ENCODE measurements around the gene VPS13D. TPM values are rescaled to one million over a fixed set of nuclear protein-coding genes. Genes with fewer than 3 reads are reported as not detected.
A peak's percentile ranks its signal among the peaks of the same experiment; 100 is the strongest.

VPS13D gene
- total and polyA plus RNA-seq, 2 experiments from 2014 or later = 10.7 to 34.9 TPM

DNA sequence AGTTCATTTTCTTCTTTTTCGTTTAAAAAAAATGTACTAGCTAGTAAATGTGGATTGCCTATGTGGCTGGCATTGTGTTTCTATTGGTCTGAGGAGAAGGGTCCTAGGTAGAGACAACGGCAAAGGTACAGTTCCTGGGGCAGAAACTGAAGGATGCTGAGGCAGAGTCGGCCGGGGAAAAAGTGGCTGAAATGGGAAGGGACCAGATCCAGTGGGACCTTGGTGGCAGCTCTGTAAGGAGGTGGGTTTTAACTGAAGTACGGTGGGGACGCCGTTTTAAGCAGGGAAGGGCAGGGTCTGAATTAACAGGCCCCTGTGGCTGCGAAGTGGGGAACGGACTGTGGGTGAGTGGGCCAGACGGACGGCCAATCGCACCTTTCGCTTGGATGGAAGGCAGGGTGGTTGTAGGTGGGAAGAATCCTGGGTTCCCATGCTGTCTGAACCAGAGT is 420 bp upstream of the VPS13D start:
- H3F3A ChIP-seq (replicated peaks; ENCODE audit: low read depth) = peaks cover 6% of the 10 kb centered on the region; the same call in 1 of the 2 replicates
- H3K4me1 ChIP-seq (ENCODE audit: insufficient read depth) = peaks cover 15% of the 10 kb centered on the region; the same call in 1 of the 2 replicates
- TF ChIP-seq NANOG (IDR thresholded peaks at IDR 0.05; ENCODE audit: borderline replicate concordance) (no peak), EZH2phosphoT487 (IDR thresholded peaks at IDR 0.05; ENCODE audit: unreplicated experiment) (no peak), EZH2 (IDR thresholded peaks at IDR 0.05; ENCODE audit: low read depth, unreplicated experiment) (no peak), POLR2AphosphoS5 (IDR thresholded peaks at IDR 0.05; ENCODE audit: low read depth) (no peak), CREB1 (CRISPR knock-in tag; IDR thresholded peaks at IDR 0.05; ENCODE audit: low read depth) (no peak), ZNF331 (CRISPR knock-in tag; IDR thresholded peaks at IDR 0.05; ENCODE audit: low read depth) (no peak), STAT1 (IDR thresholded peaks at IDR 0.05; ENCODE audit: unreplicated experiment) (no peak), ZNF114 (CRISPR knock-in tag; IDR thresholded peaks at IDR 0.05) (no peak)
- TF ChIP-seq, protein P1, sequence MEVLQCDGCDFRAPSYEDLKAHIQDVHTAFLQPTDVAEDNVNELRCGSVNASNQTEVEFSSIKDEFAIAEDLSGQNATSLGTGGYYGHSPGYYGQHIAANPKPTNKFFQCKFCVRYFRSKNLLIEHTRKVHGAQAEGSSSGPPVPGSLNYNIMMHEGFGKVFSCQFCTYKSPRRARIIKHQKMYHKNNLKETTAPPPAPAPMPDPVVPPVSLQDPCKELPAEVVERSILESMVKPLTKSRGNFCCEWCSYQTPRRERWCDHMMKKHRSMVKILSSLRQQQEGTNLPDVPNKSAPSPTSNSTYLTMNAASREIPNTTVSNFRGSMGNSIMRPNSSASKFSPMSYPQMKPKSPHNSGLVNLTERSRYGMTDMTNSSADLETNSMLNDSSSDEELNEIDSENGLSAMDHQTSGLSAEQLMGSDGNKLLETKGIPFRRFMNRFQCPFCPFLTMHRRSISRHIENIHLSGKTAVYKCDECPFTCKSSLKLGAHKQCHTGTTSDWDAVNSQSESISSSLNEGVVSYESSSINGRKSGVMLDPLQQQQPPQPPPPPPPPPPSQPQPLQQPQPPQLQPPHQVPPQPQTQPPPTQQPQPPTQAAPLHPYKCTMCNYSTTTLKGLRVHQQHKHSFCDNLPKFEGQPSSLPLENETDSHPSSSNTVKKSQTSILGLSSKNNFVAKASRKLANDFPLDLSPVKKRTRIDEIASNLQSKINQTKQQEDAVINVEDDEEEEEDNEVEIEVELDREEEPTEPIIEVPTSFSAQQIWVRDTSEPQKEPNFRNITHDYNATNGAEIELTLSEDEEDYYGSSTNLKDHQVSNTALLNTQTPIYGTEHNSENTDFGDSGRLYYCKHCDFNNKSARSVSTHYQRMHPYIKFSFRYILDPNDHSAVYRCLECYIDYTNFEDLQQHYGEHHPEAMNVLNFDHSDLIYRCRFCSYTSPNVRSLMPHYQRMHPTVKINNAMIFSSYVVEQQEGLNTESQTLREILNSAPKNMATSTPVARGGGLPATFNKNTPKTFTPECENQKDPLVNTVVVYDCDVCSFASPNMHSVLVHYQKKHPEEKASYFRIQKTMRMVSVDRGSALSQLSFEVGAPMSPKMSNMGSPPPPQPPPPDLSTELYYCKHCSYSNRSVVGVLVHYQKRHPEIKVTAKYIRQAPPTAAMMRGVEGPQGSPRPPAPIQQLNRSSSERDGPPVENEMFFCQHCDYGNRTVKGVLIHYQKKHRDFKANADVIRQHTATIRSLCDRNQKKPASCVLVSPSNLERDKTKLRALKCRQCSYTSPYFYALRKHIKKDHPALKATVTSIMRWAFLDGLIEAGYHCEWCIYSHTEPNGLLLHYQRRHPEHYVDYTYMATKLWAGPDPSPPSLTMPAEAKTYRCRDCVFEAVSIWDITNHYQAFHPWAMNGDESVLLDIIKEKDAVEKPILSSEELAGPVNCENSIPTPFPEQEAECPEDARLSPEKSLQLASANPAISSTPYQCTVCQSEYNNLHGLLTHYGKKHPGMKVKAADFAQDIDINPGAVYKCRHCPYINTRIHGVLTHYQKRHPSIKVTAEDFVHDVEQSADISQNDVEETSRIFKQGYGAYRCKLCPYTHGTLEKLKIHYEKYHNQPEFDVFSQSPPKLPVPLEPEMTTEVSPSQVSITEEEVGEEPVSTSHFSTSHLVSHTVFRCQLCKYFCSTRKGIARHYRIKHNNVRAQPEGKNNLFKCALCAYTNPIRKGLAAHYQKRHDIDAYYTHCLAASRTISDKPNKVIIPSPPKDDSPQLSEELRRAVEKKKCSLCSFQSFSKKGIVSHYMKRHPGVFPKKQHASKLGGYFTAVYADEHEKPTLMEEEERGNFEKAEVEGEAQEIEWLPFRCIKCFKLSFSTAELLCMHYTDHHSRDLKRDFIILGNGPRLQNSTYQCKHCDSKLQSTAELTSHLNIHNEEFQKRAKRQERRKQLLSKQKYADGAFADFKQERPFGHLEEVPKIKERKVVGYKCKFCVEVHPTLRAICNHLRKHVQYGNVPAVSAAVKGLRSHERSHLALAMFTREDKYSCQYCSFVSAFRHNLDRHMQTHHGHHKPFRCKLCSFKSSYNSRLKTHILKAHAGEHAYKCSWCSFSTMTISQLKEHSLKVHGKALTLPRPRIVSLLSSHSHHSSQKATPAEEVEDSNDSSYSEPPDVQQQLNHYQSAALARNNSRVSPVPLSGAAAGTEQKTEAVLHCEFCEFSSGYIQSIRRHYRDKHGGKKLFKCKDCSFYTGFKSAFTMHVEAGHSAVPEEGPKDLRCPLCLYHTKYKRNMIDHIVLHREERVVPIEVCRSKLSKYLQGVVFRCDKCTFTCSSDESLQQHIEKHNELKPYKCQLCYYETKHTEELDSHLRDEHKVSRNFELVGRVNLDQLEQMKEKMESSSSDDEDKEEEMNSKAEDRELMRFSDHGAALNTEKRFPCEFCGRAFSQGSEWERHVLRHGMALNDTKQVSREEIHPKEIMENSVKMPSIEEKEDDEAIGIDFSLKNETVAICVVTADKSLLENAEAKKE (CRISPR knock-in tag; IDR thresholded peaks at IDR 0.05) = no peak
- TF ChIP-seq, protein P2, sequence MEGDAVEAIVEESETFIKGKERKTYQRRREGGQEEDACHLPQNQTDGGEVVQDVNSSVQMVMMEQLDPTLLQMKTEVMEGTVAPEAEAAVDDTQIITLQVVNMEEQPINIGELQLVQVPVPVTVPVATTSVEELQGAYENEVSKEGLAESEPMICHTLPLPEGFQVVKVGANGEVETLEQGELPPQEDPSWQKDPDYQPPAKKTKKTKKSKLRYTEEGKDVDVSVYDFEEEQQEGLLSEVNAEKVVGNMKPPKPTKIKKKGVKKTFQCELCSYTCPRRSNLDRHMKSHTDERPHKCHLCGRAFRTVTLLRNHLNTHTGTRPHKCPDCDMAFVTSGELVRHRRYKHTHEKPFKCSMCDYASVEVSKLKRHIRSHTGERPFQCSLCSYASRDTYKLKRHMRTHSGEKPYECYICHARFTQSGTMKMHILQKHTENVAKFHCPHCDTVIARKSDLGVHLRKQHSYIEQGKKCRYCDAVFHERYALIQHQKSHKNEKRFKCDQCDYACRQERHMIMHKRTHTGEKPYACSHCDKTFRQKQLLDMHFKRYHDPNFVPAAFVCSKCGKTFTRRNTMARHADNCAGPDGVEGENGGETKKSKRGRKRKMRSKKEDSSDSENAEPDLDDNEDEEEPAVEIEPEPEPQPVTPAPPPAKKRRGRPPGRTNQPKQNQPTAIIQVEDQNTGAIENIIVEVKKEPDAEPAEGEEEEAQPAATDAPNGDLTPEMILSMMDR (conservative IDR thresholded peaks at IDR 0.05; ENCODE audit: low read depth in 2 of 2) = no peak
- Mint-ChIP-seq H3K4me3 (peak overlapping the region; percentile 60), H3K27me3 (ENCODE audit: insufficient read depth, low read depth, poor library complexity) (peaks cover 5% of the 10 kb centered on the region), H3K27ac (no peak overlapping the region), H3K36me3 (ENCODE audit: low read depth) (peaks cover 2% of the 10 kb centered on the region; the same call in 2 of the 3 replicates), H3K4me1 (peaks cover 15% of the 10 kb centered on the region), H3K9me3 (peaks cover 4% of the 10 kb centered on the region; the same call in 2 of the 3 replicates)
- H3K79me2 ChIP-seq (replicated peaks; ENCODE audit: insufficient read depth) = peaks cover 41% of the 10 kb centered on the region
- H2AFZ ChIP-seq = peak overlapping the region; percentile 94
- H3K27me3 ChIP-seq (ENCODE audit: insufficient read depth) = no peaks in the 10 kb centered on the region
- H4K20me1 ChIP-seq (replicated peaks; ENCODE audit: insufficient read depth) = no peaks in the 10 kb centered on the region; the same call in 1 of the 2 replicates
- DNase-seq (ENCODE audit: low spot score) = peak; percentile 51
- H3K4me3 ChIP-seq = peak overlapping the region; percentile 91; the same call in 1 of the 2 replicates
- H3K9me2 ChIP-seq (ENCODE audit: insufficient read depth) = no peaks in the 10 kb centered on the region
- peak; percentile 34 for ATAC-seq
- H3K4me2 ChIP-seq = peak overlapping the region; percentile 67
- H3K36me3 ChIP-seq (ENCODE audit: insufficient read depth) = no peaks in the 10 kb centered on the region
- H3K27ac ChIP-seq (ENCODE audit: low read depth) = no peak overlapping the region

All from GM23338 (cell line).